Liver (tissue), 3 donors: Measurements from ENCODE around the gene NF1.

Experiments
- CTCF ChIP-seq: fragments of 150-350 bp; IDR thresholded peaks from 2 replicates; pipeline ENCODE4 v1.5.1; 2017; ENCODE audit warnings: improper control_type of control experiment, low read depth, low read length; ENCODE audit not compliant: missing input control
- JUND ChIP-seq, 2 donors: IDR thresholded peaks; 2 replicates each; pipeline ENCODE4 v1.6.1; 2016; ENCODE audit warnings: antibody characterized with exemption in 2 of 2
- RXRA ChIP-seq, 2 donors: IDR thresholded peaks; 2 replicates each; pipeline ENCODE4 v1.6.1; 2017 to 2018; ENCODE audit warnings: antibody characterized with exemption in 2 of 2, mild to moderate bottlenecking in 1 of 2
- YY1 ChIP-seq: IDR thresholded peaks from 2 replicates; pipeline ENCODE4 v1.6.1; 2016; ENCODE audit warnings: antibody characterized with exemption, mild to moderate bottlenecking
- ZBTB33 ChIP-seq: IDR thresholded peaks from 2 replicates; pipeline ENCODE4 v1.6.1; 2016; ENCODE audit warnings: antibody characterized with exemption
- TF ChIP-seq, protein P1 (sequence below): IDR thresholded peaks from 2 replicates; pipeline ENCODE4 v1.6.1; 2016; ENCODE audit warnings: antibody characterized with exemption
- TF ChIP-seq, protein P2 (sequence below): IDR thresholded peaks from 2 replicates; pipeline ENCODE4 v1.6.1; 2016; ENCODE audit warnings: antibody characterized with exemption, mild to moderate bottlenecking
- donor health status: healthy.
- donor health status: healthy.

DNA sequence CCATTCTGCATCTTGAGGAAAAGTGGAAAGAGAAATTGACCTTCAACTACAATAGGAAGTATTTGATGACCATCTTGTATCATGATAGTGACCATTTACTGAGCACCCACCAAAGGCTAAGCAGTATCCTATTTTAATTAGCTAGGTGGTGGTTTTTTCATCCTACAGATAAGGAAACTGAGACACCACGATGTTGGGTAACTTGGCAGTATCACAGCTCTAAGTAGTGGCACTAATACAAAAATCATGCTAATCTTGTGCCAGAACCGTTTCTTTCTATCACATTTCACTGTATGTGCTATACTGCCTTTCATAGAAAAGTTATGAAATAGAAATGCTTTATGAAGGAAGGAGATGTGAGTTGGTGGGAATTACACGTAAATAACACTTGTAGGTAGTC is 216.7 kb downstream of the NF1 start:
- TF ChIP-seq CTCF (no peak), YY1 (no peak), JUND (IDR thresholded peaks at IDR 0.05) (no peak), ZBTB33 (no peak), RXRA (IDR thresholded peaks at IDR 0.05) (no peak)
- TF ChIP-seq, protein P1, sequence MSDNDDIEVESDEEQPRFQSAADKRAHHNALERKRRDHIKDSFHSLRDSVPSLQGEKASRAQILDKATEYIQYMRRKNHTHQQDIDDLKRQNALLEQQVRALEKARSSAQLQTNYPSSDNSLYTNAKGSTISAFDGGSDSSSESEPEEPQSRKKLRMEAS, result no peak
- TF ChIP-seq, protein P2, sequence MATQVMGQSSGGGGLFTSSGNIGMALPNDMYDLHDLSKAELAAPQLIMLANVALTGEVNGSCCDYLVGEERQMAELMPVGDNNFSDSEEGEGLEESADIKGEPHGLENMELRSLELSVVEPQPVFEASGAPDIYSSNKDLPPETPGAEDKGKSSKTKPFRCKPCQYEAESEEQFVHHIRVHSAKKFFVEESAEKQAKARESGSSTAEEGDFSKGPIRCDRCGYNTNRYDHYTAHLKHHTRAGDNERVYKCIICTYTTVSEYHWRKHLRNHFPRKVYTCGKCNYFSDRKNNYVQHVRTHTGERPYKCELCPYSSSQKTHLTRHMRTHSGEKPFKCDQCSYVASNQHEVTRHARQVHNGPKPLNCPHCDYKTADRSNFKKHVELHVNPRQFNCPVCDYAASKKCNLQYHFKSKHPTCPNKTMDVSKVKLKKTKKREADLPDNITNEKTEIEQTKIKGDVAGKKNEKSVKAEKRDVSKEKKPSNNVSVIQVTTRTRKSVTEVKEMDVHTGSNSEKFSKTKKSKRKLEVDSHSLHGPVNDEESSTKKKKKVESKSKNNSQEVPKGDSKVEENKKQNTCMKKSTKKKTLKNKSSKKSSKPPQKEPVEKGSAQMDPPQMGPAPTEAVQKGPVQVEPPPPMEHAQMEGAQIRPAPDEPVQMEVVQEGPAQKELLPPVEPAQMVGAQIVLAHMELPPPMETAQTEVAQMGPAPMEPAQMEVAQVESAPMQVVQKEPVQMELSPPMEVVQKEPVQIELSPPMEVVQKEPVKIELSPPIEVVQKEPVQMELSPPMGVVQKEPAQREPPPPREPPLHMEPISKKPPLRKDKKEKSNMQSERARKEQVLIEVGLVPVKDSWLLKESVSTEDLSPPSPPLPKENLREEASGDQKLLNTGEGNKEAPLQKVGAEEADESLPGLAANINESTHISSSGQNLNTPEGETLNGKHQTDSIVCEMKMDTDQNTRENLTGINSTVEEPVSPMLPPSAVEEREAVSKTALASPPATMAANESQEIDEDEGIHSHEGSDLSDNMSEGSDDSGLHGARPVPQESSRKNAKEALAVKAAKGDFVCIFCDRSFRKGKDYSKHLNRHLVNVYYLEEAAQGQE, result no peak
